Endothelial cell of umbilical vein (primary cell): ENCODE results near the gene CENPK. TPM values are rescaled to one million over a fixed set of nuclear protein-coding genes. Genes with fewer than 3 reads are reported as not detected.
A peak's percentile ranks its signal among the peaks of the same experiment; 100 is the strongest.

ENCODE experiments used
- BruUV-seq: library from RNA; stranded (reverse); fragments of 400-500 nt; replicated peaks from 2 replicates; lab custom pipeline; 2021; lab: Mats Ljungman, UMichigan
- CTCF ChIA-PET: fragments of 300-600, 350-600 bp; sonication (Branson Sonifier 250); formaldehyde crosslinking; loops from one replicate; lab custom pipeline; 2021; ENCODE audit warnings: antibody characterized with exemption, inconsistent platforms; lab: Charles Lee
- POLR2A ChIA-PET: fragments of 300-600, 350-600 bp; sonication (Branson Sonifier 250); formaldehyde crosslinking; loops from one replicate; lab custom pipeline; 2021; ENCODE audit warnings: antibody characterized with exemption, inconsistent platforms; lab: Charles Lee
- DNase-seq: peaks from one replicate; pipeline ENCODE4 v3.0.0-alpha.2; 2011; ENCODE audit warnings: low read depth, low spot score
- FAIRE-seq: peaks from 2 replicates; lab custom pipeline; 2011; peaks lifted over from hg19 to GRCh38; lab: Jason Lieb, UNC
- H2AFZ ChIP-seq: 2 replicates; pipeline ENCODE4 v1.6.0; 2012; ENCODE audit warnings: low read depth, low read length, control low read depth, inconsistent platforms
- H3K27ac ChIP-seq: 2 replicates; pipeline ENCODE4 v1.5.1; 2011; ENCODE audit warnings: low read depth, mild to moderate bottlenecking, control low read depth, low read length, moderate library complexity; ENCODE audit not compliant: insufficient read depth
- H3K27me3 ChIP-seq, 2 experiments: 2 replicates each; pipeline versions ENCODE4 v1.6.0 to v1.6.1; 2011; ENCODE audit warnings: low read length in 2 of 2, mixed read lengths in 1 of 2; ENCODE audit not compliant: control insufficient read depth in 2 of 2, insufficient read depth in 2 of 2
- H3K36me3 ChIP-seq, 2 experiments: 2 replicates in 1 of 2; 3 replicates in 1 of 2; pipeline ENCODE4 v1.5.1; 2011; ENCODE audit warnings: low read length in 2 of 2, mild to moderate bottlenecking in 1 of 2, moderate library complexity in 1 of 2; ENCODE audit not compliant: control insufficient read depth in 2 of 2, insufficient read depth in 2 of 2; ENCODE audit errors: extremely low read depth in 1 of 2
- H3K4me1 ChIP-seq: 3 replicates; pipeline ENCODE4 v1.5.1; 2011; ENCODE audit warnings: mild to moderate bottlenecking, low read length; ENCODE audit not compliant: control insufficient read depth, insufficient read depth; ENCODE audit errors: extremely low read depth
- H3K4me2 ChIP-seq: 2 replicates; pipeline ENCODE4 v1.6.1; 2011; ENCODE audit warnings: low read length, control low read depth, mixed read lengths; ENCODE audit not compliant: insufficient read depth
- H3K4me3 ChIP-seq, 3 experiments: fragments of 200-600 bp in 1 of 3; sonication (generic), shearing (Covaris generic) in 1 of 3; replicated peaks in 1 of 3; 2 replicates each; pipeline ENCODE4 v1.5.1; 2011 to 2016; ENCODE audit warnings: control low read depth in 3 of 3, low read length in 3 of 3, mild to moderate bottlenecking in 2 of 3, inconsistent platforms in 1 of 3, low read depth in 1 of 3, moderate library complexity in 1 of 3; ENCODE audit not compliant: insufficient read depth in 1 of 3
- H3K79me2 ChIP-seq: 2 replicates; pipeline ENCODE4 v1.6.0; 2012; ENCODE audit warnings: low read length, inconsistent platforms; ENCODE audit not compliant: control insufficient read depth, insufficient read depth
- H3K9ac ChIP-seq: replicated peaks from 2 replicates; pipeline ENCODE3; 2011; ENCODE audit warnings: low read length, control low read depth; ENCODE audit not compliant: insufficient read depth; ENCODE audit errors: extremely low read depth
- H3K9me1 ChIP-seq: replicated peaks from 3 replicates; pipeline ENCODE4 v1.6.0; 2011; ENCODE audit warnings: mild to moderate bottlenecking, low read length; ENCODE audit not compliant: control insufficient read depth, insufficient read depth; ENCODE audit errors: extremely low read depth
- H3K9me3 ChIP-seq: replicated peaks from 2 replicates; pipeline ENCODE4 v1.5.1; 2012; ENCODE audit warnings: low read length, inconsistent platforms; ENCODE audit not compliant: control insufficient read depth, insufficient read depth
- H4K20me1 ChIP-seq: replicated peaks from 2 replicates; pipeline ENCODE3; 2011; ENCODE audit warnings: mild to moderate bottlenecking, low read length; ENCODE audit not compliant: control insufficient read depth, insufficient read depth; ENCODE audit errors: extremely low read depth
- FOS ChIP-seq: IDR thresholded peaks from 2 replicates; pipeline ENCODE4 v1.6.1; 2011; ENCODE audit warnings: mild to moderate bottlenecking, low read length, moderate library complexity, borderline replicate concordance; ENCODE audit not compliant: insufficient read depth
- GATA2 ChIP-seq: IDR thresholded peaks from 2 replicates; pipeline ENCODE4 v1.7.0; 2011; ENCODE audit warnings: low read depth, mild to moderate bottlenecking, moderate library complexity, mixed read lengths, low read length; ENCODE audit not compliant: insufficient read length, insufficient read depth
- POLR2A ChIP-seq: IDR thresholded peaks from 2 replicates; pipeline ENCODE4 v1.6.1; 2012; ENCODE audit warnings: low read depth, mild to moderate bottlenecking, control low read depth, low read length
- POLR2AphosphoS5 ChIP-seq: IDR thresholded peaks from 2 replicates; pipeline ENCODE4 v1.6.1; 2012; ENCODE audit warnings: low read depth, mild to moderate bottlenecking, control low read depth, low read length, moderate library complexity; ENCODE audit not compliant: insufficient read depth
- dilution Hi-C: fragments of 300-500 bp; cut with MboI; formaldehyde crosslinking; loops from one replicate; pipeline ENCODE4 v1.15.0; 2019; ENCODE audit warnings: low sequenced_read_pairs; ENCODE audit not compliant: extremely low pct_ligation_motif_present
- intact Hi-C: fragments of 100-400 bp; cut with micrococcal nuclease; formaldehyde crosslinking; loops from one replicate; pipeline ENCODE4 v1.10.0; 2022
- polyA plus RNA-seq, 4 experiments: library from polyadenylated mRNA; depleted of rRNA in 3 of 4; stranded (reverse) in 3 of 4; unstranded in 1 of 4; fragments of >200 nt; gene quantifications; 2 replicates each; pipeline versions ENCODE4 v1.2.1 to v1.2.3, GENCODE V29; 2011 to 2012; ENCODE audit warnings: missing spikeins in 1 of 4
- total RNA-seq: library from RNA; stranded (reverse); gene quantifications from 2 replicates; pipeline ENCODE4 v1.2.3, GENCODE V29; 2021
- TF ChIP-seq, protein P1 (sequence below): IDR thresholded peaks from 2 replicates; pipeline ENCODE4 v1.6.1; 2011; ENCODE audit not compliant: insufficient read depth, insufficient read length
- TF ChIP-seq, protein P2 (sequence below), 2 donors: IDR thresholded peaks; 1 replicate in 1 of 2; 2 replicates in 1 of 2; pipeline ENCODE4 v1.5.1; 2011; ENCODE audit warnings: low read length in 2 of 2, mild to moderate bottlenecking in 2 of 2, moderate library complexity in 2 of 2, control low read depth in 1 of 2, inconsistent platforms in 1 of 2, low read depth in 1 of 2; ENCODE audit not compliant: insufficient read depth in 1 of 2; ENCODE audit errors: extremely low read depth in 1 of 2

Gene CENPK
- total and polyA plus RNA-seq, 2 donors (not counting 3 experiments of a cell fraction or from before 2014, with no cell fraction given) = 8.0 to 50.7 TPM

DNA sequence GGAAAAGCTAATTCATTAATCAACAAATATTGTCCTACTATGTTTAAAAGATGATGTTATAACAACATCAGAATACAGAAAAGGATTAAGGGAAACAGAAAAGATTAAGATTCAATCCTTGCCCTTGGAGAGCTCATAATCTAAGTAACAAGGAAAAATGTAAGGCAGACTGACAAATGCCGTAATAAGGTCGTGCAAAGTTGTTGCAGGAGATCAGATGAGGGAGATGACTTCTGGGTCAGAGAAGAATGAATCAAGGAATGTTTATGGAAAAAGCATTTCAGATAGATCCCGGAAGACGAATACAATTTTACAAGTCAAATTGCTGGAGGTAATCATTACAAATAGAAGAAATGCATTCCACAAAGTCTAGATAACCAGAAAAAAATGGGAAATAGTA is 87.6 kb downstream of the CENPK start:
- Histone ChIP-seq H3K4me1 (peaks cover 90% of the 10 kb centered on the region), H3K36me3 (no peaks in the 10 kb centered on the region), H3K79me2 (peaks cover 75% of the 10 kb centered on the region), H3K27me3 (no peaks in the 10 kb centered on the region), H3K9ac (peak overlapping the region; percentile 61), H3K9me3 (no peaks in the 10 kb centered on the region), H3K4me3 (peak overlapping the region in 1 of 3 experiments; percentile 19), H2AFZ (no peak overlapping the region), H4K20me1 (no peaks in the 10 kb centered on the region), H3K9me1 (no peaks in the 10 kb centered on the region), H3K27ac (peak overlapping the region; percentile 60), H3K4me2 (peak overlapping the region; percentile 60)
- FAIRE-seq (no peak), DNase-seq (peak; percentile 66)
- intact Hi-C loops = loop anchor here (10.0 kb wide), 1 partner anchor 1369 kb away; no protein-coding TSS in a partner anchor
- BruUV-seq = no TSS peak
- CTCF ChIA-PET = interaction anchor here (1.0 to 2.0 kb wide), 8 partner anchors 9 to 1246 kb away, joined by 3 to 10 read pairs (median 4); no protein-coding TSS in a partner anchor
- peak; percentile 44 for TF ChIP-seq POLR2A
- TF ChIP-seq FOS = no peak
- no peak for TF ChIP-seq POLR2AphosphoS5
- TF ChIP-seq, protein P1, sequence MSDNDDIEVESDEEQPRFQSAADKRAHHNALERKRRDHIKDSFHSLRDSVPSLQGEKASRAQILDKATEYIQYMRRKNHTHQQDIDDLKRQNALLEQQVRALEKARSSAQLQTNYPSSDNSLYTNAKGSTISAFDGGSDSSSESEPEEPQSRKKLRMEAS = no peak
- TF ChIP-seq, protein P2, sequence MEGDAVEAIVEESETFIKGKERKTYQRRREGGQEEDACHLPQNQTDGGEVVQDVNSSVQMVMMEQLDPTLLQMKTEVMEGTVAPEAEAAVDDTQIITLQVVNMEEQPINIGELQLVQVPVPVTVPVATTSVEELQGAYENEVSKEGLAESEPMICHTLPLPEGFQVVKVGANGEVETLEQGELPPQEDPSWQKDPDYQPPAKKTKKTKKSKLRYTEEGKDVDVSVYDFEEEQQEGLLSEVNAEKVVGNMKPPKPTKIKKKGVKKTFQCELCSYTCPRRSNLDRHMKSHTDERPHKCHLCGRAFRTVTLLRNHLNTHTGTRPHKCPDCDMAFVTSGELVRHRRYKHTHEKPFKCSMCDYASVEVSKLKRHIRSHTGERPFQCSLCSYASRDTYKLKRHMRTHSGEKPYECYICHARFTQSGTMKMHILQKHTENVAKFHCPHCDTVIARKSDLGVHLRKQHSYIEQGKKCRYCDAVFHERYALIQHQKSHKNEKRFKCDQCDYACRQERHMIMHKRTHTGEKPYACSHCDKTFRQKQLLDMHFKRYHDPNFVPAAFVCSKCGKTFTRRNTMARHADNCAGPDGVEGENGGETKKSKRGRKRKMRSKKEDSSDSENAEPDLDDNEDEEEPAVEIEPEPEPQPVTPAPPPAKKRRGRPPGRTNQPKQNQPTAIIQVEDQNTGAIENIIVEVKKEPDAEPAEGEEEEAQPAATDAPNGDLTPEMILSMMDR (IDR thresholded peaks at IDR 0.05; ENCODE audit: extremely low read depth in 1 of 2, insufficient read depth in 1 of 2, low read depth in 1 of 2, low read length in 2 of 2) = no peak
- peak; percentile 28 for TF ChIP-seq GATA2
- POLR2A ChIA-PET = interaction anchor here (1.5 kb wide), 1 partner anchor 8 kb away, joined by 3 read pairs; no protein-coding TSS in a partner anchor
- dilution Hi-C loops = no loop called here
